ENCODE data around the gene RPS23. TPM values are rescaled to one million over a fixed set of nuclear protein-coding genes. Genes with fewer than 3 reads are reported as not detected.

The RPS23 gene
- total RNA-seq, 1 experiment from 2014 or later, result 2,206 TPM

DNA sequence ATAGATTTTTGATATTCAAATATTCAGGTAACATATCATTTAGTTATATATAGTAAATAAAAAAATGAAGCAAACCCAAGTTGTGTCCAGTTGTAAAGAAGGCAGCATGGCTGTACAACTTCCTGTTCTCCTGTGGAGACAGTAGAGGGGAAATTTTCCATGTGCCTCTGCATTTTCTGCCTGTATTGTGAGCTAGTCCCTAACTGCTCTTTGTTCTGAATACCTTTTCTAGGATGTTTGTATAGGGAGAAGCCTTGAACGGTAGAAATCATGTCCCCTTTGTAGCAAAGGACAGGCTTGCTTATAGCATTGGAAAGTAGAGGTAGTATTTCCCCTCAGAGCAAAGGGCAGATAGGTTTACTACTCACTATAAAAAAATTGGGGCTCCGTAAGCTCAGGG lies 13.3 kb upstream of the RPS23 start:
- ChIA-PET RAD21 (ENCODE audit: low non-redundant PET in 1 of 2, low total read pairs in 2 of 2, uncharacterized antibody in 2 of 2, unreplicated experiment in 2 of 2) (no interaction called here), POLR2A (interaction anchor here (0.9 kb wide), 1 partner anchor 15 kb away, joined by 3 read pairs; no protein-coding TSS in a partner anchor), CTCF (no interaction called here)
- Histone ChIP-seq H3K9ac (ENCODE audit: low read length) (no peak overlapping the region), H3K9me2 (ENCODE audit: insufficient read depth) (no peaks in the 10 kb centered on the region), H4K20me1 (ENCODE audit: insufficient read depth) (no peaks in the 10 kb centered on the region), H3K79me2 (ENCODE audit: insufficient read depth, low read length) (peaks cover 11% of the 10 kb centered on the region), H3K27me3 (ENCODE audit: insufficient read depth, low read length) (no peaks in the 10 kb centered on the region), H3K36me3 (ENCODE audit: control insufficient read depth in 1 of 2, insufficient read depth in 2 of 2, low read length in 2 of 2) (no peaks in the 10 kb centered on the region), H3K4me1 (ENCODE audit: control insufficient read depth in 1 of 2, insufficient read depth in 2 of 2, low read length in 2 of 2) (no peaks in the 10 kb centered on the region), H3K27ac (ENCODE audit: low read depth, low read length) (no peak overlapping the region), H3K9me3 (ENCODE audit: control insufficient read depth in 1 of 2, insufficient read depth in 1 of 2, low read depth in 1 of 2, low read length in 2 of 2) (no peaks in the 10 kb centered on the region), H3K4me3 (replicated peaks in 1 of 2; ENCODE audit: low read depth in 1 of 2, low read length in 2 of 2) (no peak overlapping the region), H2AFZ (ENCODE audit: low read depth, low read length, poor library complexity, severe bottlenecking) (no peak overlapping the region), H3K4me2 (ENCODE audit: low read length) (no peak overlapping the region)
- no peak for DNase-seq (ENCODE audit: low read depth, low spot score)
- ATAC-seq, result no peak
- TF ChIP-seq, protein P1, sequence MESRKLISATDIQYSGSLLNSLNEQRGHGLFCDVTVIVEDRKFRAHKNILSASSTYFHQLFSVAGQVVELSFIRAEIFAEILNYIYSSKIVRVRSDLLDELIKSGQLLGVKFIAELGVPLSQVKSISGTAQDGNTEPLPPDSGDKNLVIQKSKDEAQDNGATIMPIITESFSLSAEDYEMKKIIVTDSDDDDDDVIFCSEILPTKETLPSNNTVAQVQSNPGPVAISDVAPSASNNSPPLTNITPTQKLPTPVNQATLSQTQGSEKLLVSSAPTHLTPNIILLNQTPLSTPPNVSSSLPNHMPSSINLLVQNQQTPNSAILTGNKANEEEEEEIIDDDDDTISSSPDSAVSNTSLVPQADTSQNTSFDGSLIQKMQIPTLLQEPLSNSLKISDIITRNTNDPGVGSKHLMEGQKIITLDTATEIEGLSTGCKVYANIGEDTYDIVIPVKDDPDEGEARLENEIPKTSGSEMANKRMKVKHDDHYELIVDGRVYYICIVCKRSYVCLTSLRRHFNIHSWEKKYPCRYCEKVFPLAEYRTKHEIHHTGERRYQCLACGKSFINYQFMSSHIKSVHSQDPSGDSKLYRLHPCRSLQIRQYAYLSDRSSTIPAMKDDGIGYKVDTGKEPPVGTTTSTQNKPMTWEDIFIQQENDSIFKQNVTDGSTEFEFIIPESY (IDR thresholded peaks at IDR 0.05; ENCODE audit: extremely low read depth, insufficient replicate concordance, low read length), result no peak
- TF ChIP-seq EGR1 (IDR thresholded peaks at IDR 0.05; ENCODE audit: low read depth) (no peak), RAD21 (IDR thresholded peaks at IDR 0.05; ENCODE audit: low read depth) (no peak), TCF7L2 (IDR thresholded peaks at IDR 0.05; ENCODE audit: borderline replicate concordance, extremely low read depth, insufficient read depth, insufficient read length) (no peak), SP1 (IDR thresholded peaks at IDR 0.05; ENCODE audit: low read depth) (no peak), FOSL1 (IDR thresholded peaks at IDR 0.05; ENCODE audit: low read depth) (no peak), CEBPB (IDR thresholded peaks at IDR 0.05; ENCODE audit: low read depth) (no peak), POLR2AphosphoS5 (IDR thresholded peaks at IDR 0.05; ENCODE audit: low read depth, low read length) (no peak), SIN3A (IDR thresholded peaks at IDR 0.05; ENCODE audit: low read depth) (no peak), JUND (IDR thresholded peaks at IDR 0.05) (no peak), SRF (IDR thresholded peaks at IDR 0.05; ENCODE audit: low read depth) (no peak), ELF1 (IDR thresholded peaks at IDR 0.05; ENCODE audit: borderline replicate concordance, low read depth) (no peak), POLR2A (IDR thresholded peaks at IDR 0.05; ENCODE audit: borderline replicate concordance, extremely low read depth, insufficient read depth, insufficient read length) (no peak)
- TF ChIP-seq, protein P2, sequence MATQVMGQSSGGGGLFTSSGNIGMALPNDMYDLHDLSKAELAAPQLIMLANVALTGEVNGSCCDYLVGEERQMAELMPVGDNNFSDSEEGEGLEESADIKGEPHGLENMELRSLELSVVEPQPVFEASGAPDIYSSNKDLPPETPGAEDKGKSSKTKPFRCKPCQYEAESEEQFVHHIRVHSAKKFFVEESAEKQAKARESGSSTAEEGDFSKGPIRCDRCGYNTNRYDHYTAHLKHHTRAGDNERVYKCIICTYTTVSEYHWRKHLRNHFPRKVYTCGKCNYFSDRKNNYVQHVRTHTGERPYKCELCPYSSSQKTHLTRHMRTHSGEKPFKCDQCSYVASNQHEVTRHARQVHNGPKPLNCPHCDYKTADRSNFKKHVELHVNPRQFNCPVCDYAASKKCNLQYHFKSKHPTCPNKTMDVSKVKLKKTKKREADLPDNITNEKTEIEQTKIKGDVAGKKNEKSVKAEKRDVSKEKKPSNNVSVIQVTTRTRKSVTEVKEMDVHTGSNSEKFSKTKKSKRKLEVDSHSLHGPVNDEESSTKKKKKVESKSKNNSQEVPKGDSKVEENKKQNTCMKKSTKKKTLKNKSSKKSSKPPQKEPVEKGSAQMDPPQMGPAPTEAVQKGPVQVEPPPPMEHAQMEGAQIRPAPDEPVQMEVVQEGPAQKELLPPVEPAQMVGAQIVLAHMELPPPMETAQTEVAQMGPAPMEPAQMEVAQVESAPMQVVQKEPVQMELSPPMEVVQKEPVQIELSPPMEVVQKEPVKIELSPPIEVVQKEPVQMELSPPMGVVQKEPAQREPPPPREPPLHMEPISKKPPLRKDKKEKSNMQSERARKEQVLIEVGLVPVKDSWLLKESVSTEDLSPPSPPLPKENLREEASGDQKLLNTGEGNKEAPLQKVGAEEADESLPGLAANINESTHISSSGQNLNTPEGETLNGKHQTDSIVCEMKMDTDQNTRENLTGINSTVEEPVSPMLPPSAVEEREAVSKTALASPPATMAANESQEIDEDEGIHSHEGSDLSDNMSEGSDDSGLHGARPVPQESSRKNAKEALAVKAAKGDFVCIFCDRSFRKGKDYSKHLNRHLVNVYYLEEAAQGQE (IDR thresholded peaks at IDR 0.05; ENCODE audit: low read depth), result no peak
- TF ChIP-seq, protein P3, sequence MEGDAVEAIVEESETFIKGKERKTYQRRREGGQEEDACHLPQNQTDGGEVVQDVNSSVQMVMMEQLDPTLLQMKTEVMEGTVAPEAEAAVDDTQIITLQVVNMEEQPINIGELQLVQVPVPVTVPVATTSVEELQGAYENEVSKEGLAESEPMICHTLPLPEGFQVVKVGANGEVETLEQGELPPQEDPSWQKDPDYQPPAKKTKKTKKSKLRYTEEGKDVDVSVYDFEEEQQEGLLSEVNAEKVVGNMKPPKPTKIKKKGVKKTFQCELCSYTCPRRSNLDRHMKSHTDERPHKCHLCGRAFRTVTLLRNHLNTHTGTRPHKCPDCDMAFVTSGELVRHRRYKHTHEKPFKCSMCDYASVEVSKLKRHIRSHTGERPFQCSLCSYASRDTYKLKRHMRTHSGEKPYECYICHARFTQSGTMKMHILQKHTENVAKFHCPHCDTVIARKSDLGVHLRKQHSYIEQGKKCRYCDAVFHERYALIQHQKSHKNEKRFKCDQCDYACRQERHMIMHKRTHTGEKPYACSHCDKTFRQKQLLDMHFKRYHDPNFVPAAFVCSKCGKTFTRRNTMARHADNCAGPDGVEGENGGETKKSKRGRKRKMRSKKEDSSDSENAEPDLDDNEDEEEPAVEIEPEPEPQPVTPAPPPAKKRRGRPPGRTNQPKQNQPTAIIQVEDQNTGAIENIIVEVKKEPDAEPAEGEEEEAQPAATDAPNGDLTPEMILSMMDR (IDR thresholded peaks at IDR 0.05 in 2 of 3, conservative IDR thresholded peaks at IDR 0.05 in 1 of 3; ENCODE audit: borderline replicate concordance in 1 of 3, insufficient read depth in 1 of 3, low read depth in 2 of 3, low read length in 2 of 3), result no peak
- intact Hi-C loops (cut with micrococcal nuclease), result no loop called here
- BruUV-seq (replicated peaks), result no TSS peak
